Epithelial cell of esophagus (primary cell): Measurements from ENCODE around the gene SMAD5.

Experiments used
- DNase-seq: peaks from one replicate; pipeline ENCODE4 v3.0.0; 2010; ENCODE audit warnings: low read depth
- H3K4me3 ChIP-seq: 2 replicates; pipeline ENCODE4 v1.5.1; 2011; ENCODE audit warnings: mild to moderate bottlenecking, low read length, control low read depth
- CTCF ChIP-seq: IDR thresholded peaks from 2 replicates; pipeline ENCODE4 v1.5.1; 2011; ENCODE audit warnings: low read depth, mild to moderate bottlenecking, low read length, control low read depth, inconsistent platforms; ENCODE audit not compliant: insufficient read depth; ENCODE audit errors: missing control alignments

SMAD5 gene

DNA sequence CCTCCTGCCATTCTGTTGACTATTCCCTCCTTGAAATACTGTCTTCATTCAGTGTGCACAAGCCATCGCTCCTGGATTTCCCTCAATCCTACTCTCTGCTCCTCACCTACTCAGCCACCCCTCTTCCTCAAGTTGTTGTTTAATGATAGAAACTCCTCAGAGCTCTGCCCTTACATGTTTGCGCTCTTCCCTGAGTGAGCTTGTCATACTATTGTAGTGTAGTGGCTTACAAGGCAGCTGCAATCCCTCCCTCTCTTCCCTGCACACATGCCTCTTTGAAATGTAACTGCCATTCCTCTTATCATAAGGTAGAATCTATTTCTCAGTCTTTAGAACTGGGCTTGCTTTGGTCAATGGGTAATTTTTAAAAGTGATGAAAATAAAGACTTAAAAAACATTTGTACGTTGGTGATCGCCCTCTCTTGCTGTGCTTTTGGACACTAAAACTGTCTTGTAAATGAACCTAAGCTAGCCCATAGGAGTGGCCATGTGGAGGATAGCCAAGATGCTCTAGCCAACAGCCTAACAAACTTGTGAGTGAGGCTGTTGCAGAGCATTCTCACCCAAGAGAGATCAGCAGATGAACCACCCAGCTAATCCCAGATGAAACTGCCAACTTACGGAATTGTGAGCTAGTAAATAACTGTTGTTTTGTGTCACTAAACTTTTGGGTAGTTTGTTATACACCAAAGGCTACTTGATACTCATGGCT lies 18.1 kb upstream of the SMAD5 start:
- DNase-seq, result peak; percentile 83
- H3K4me3 ChIP-seq, result no peak overlapping the region
- no peak for TF ChIP-seq CTCF

GRCh38 chr5:136115183-136115865 lies 17.3 kb upstream of the SMAD5 start:
- DNase-seq, result peak; percentile 86
- H3K4me3 ChIP-seq, result no peak overlapping the region
- TF ChIP-seq CTCF, result no peak

- no peak for TF ChIP-seq CTCF
- H3K4me3 ChIP-seq, result no peak overlapping the region
- DNase-seq, result peak; percentile 31
These were observed 12.1 kb upstream of the SMAD5 start for GRCh38 chr5:136120529-136120928.

DNA sequence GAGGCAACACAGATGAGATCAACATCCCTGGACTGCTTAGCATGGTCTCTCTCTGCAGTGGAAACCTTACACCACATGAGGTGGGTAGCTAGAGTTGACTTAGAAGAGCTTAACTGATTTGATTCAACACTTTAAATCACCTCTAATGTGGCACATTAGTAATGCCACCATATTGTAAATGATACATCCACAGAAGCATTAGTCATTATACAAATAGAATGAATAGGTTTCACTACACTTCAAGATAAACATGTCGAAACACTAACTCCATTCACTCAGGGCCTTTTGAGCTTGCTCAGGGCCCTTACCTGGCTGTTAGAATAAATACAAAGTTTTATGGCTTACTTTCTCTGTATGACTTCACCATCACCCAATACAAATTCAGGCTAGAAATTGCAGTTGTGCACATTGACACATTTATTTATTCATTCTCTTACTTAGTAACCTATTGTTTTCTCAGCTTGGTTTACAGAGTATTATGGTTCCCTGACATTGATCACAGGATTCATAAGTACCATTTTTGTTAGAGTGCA lies 9.3 kb upstream of the SMAD5 start:
- H3K4me3 ChIP-seq, result no peak overlapping the region
- TF ChIP-seq CTCF, result no peak
- peak; percentile 93 for DNase-seq

- no peak for DNase-seq
- H3K4me3 ChIP-seq, result no peak overlapping the region
- TF ChIP-seq CTCF, result no peak
These were observed 5.1 kb upstream of the SMAD5 start for GRCh38 chr5:136127560-136127959.

DNA sequence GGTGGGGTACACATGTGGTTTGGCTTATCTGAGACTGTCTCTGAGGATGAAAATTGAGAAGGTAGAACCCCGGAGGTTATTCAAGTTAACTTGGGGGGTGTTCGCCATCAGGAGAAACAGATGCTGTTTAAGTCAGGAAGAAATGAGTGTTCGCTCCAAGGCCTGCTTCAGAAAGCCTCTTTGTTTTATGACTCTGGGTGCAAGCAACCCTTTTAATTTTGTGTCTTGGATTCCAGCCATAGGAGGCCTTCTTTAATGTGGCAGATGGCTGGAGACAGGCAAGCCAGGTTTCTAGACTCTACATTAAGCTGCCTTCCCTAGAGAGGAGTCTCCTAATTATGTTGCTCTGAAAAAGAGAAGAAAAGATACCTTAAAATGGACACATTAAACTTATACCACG lies 4.2 kb upstream of the SMAD5 start:
- TF ChIP-seq CTCF, result no peak
- DNase-seq, result no peak
- H3K4me3 ChIP-seq, result no peak overlapping the region
